SU-DHL-6 (cell line): ENCODE data around the gene CHFR.
"Not testable (repeated sequence)": the region's sequence is repeated elsewhere in the genome, so short reads cannot be mapped to it uniquely, and the experiment has no call there.

Source experiments
- H2AFZ ChIP-seq: fragments of 200-600 bp; sonication (generic); 2 replicates; pipeline ENCODE4 v1.6.1; 2014; ENCODE audit warnings: low read depth, mild to moderate bottlenecking, moderate library complexity, mixed read lengths, antibody characterized with exemption, low read length; ENCODE audit not compliant: severe bottlenecking
- H3F3A ChIP-seq: fragments of 200-600 bp; shearing (Covaris generic); 2 replicates; pipeline ENCODE4 v1.6.0; 2016; ENCODE audit warnings: antibody characterized with exemption, mild to moderate bottlenecking; ENCODE audit not compliant: insufficient read depth
- H3K27ac ChIP-seq: fragments of 200-600 bp; sonication (generic); 2 replicates; pipeline ENCODE4 v1.5.1; 2016; ENCODE audit warnings: low read depth, mild to moderate bottlenecking, low read length, moderate library complexity, mixed read lengths
- H3K27me3 ChIP-seq: fragments of 200-600 bp; sonication (generic), shearing (Covaris generic); 2 replicates; pipeline ENCODE4 v1.6.0; 2014; ENCODE audit warnings: mild to moderate bottlenecking, low read length
- H3K36me3 ChIP-seq: fragments of 200-600 bp; sonication (generic); 2 replicates; pipeline ENCODE4 v1.6.1; 2014; ENCODE audit warnings: mild to moderate bottlenecking, low read length, mixed read lengths
- H3K4me2 ChIP-seq: fragments of 300-600, 200-600 bp; shearing (Covaris generic), sonication (generic); 2 replicates; pipeline ENCODE4 v1.6.0; 2014; ENCODE audit warnings: low read length, low read depth, mild to moderate bottlenecking; ENCODE audit not compliant: poor library complexity, severe bottlenecking
- H3K4me3 ChIP-seq: fragments of 200-600 bp; sonication (generic); 2 replicates; pipeline ENCODE4 v1.5.1; 2014; ENCODE audit warnings: antibody characterized with exemption, low read length, mild to moderate bottlenecking, mixed read lengths; ENCODE audit not compliant: insufficient read depth, poor library complexity, severe bottlenecking
- H3K79me2 ChIP-seq: fragments of 200-600 bp; sonication (generic); 2 replicates; pipeline ENCODE4 v1.6.1; 2014; ENCODE audit warnings: mild to moderate bottlenecking, low read length, moderate library complexity; ENCODE audit not compliant: insufficient read depth
- H3K9ac ChIP-seq: fragments of 200-600 bp; sonication (generic); 2 replicates; pipeline ENCODE4 v1.7.0; 2014; ENCODE audit warnings: mild to moderate bottlenecking, low read length
- H3K9me2 ChIP-seq: fragments of 200-600 bp; sonication (generic); replicated peaks from 2 replicates; pipeline ENCODE4 v1.6.1; 2014; ENCODE audit warnings: low read length; ENCODE audit not compliant: insufficient read depth
- H3K9me3 ChIP-seq: fragments of 200-600 bp; sonication (generic); 2 replicates; pipeline ENCODE4 v1.6.1; 2014; ENCODE audit warnings: low read length, mixed read lengths; ENCODE audit not compliant: insufficient read depth
- H4K20me1 ChIP-seq: fragments of 200-600 bp; sonication (generic); 2 replicates; pipeline ENCODE4 v1.6.1; 2014; ENCODE audit warnings: low read depth, mild to moderate bottlenecking, antibody characterized with exemption, low read length, moderate library complexity, mixed read lengths
- CTCF ChIP-seq: fragments of 200-600 bp; sonication (generic); IDR thresholded peaks from one replicate; pipeline ENCODE4 v1.5.1; 2017; ENCODE audit warnings: antibody characterized with exemption, mild to moderate bottlenecking, low read length, moderate library complexity; ENCODE audit not compliant: insufficient read depth, poor library complexity, severe bottlenecking
- EZH2phosphoT487 ChIP-seq: fragments of 200-600 bp; sonication (generic), shearing (Covaris generic); conservative IDR thresholded peaks from 2 replicates; pipeline ENCODE4 v1.6.1; 2018; ENCODE audit warnings: mild to moderate bottlenecking, antibody characterized with exemption, low read length, moderate library complexity, mixed read lengths

Gene CHFR

GRCh38 chr12:132856581-132856980, 30.8 kb downstream of the CHFR start:
- no peak overlapping the region for H3K27ac ChIP-seq
- no peaks in the 10 kb centered on the region for H3K9me3 ChIP-seq
- H3K4me2 ChIP-seq = no peak overlapping the region
- H3K9me2 ChIP-seq = no peaks in the 10 kb centered on the region
- no peaks in the 10 kb centered on the region for H3K27me3 ChIP-seq
- no peaks in the 10 kb centered on the region for H4K20me1 ChIP-seq
- no peak overlapping the region for H3K4me3 ChIP-seq
- H3F3A ChIP-seq = no peaks in the 10 kb centered on the region
- H3K79me2 ChIP-seq = no peaks in the 10 kb centered on the region
- H2AFZ ChIP-seq = no peak overlapping the region
- H3K36me3 ChIP-seq = no peaks in the 10 kb centered on the region
- H3K9ac ChIP-seq = no peak overlapping the region
- TF ChIP-seq CTCF (no peak), EZH2phosphoT487 (no peak)

- not testable (repeated sequence) for H3K9ac ChIP-seq, H3F3A ChIP-seq, H3K36me3 ChIP-seq, H3K27ac ChIP-seq, H3K4me2 ChIP-seq, H3K4me3 ChIP-seq, H2AFZ ChIP-seq, H3K79me2 ChIP-seq, H3K9me3 ChIP-seq, H3K27me3 ChIP-seq, H4K20me1 ChIP-seq, H3K9me2 ChIP-seq
Measured at GRCh38 chr12:132855211-132855610, 32.2 kb downstream of the CHFR start.

- no peaks in the 10 kb centered on the region for H4K20me1 ChIP-seq
- no peaks in the 10 kb centered on the region for H3K36me3 ChIP-seq
- no peak overlapping the region for H2AFZ ChIP-seq
- no peaks in the 10 kb centered on the region for H3K9me3 ChIP-seq
- no peak overlapping the region for H3K4me2 ChIP-seq
- H3K27ac ChIP-seq = no peak overlapping the region
- no peak overlapping the region for H3K9ac ChIP-seq
- H3K4me3 ChIP-seq = no peak overlapping the region
- no peaks in the 10 kb centered on the region for H3F3A ChIP-seq
- no peaks in the 10 kb centered on the region for H3K79me2 ChIP-seq
- H3K27me3 ChIP-seq = no peaks in the 10 kb centered on the region
- no peak for TF ChIP-seq EZH2phosphoT487
- no peak for TF ChIP-seq CTCF
- no peaks in the 10 kb centered on the region for H3K9me2 ChIP-seq
Measured at GRCh38 chr12:132853285-132854092, 33.9 kb downstream of the CHFR start.

- H3K36me3 ChIP-seq = no peaks in the 10 kb centered on the region
- H3K79me2 ChIP-seq = no peaks in the 10 kb centered on the region
- no peaks in the 10 kb centered on the region for H3K9me3 ChIP-seq
- no peak overlapping the region for H3K9ac ChIP-seq
- no peaks in the 10 kb centered on the region for H3F3A ChIP-seq
- no peaks in the 10 kb centered on the region for H4K20me1 ChIP-seq
- no peak overlapping the region for H3K4me3 ChIP-seq
- H3K27ac ChIP-seq = no peak overlapping the region
- H2AFZ ChIP-seq = no peak overlapping the region
- H3K9me2 ChIP-seq = no peaks in the 10 kb centered on the region
- TF ChIP-seq CTCF (no peak), EZH2phosphoT487 (no peak)
- H3K27me3 ChIP-seq = no peaks in the 10 kb centered on the region
- no peak overlapping the region for H3K4me2 ChIP-seq
Measured at GRCh38 chr12:132852496-132852895, 34.9 kb downstream of the CHFR start.
